ENCODE data around the gene ZIC4. TPM values are rescaled to one million over a fixed set of nuclear protein-coding genes. Genes with fewer than 3 reads are reported as not detected.

ZIC4 gene
- total RNA-seq, 1 experiment from 2014 or later = 0.17 TPM

DNA sequence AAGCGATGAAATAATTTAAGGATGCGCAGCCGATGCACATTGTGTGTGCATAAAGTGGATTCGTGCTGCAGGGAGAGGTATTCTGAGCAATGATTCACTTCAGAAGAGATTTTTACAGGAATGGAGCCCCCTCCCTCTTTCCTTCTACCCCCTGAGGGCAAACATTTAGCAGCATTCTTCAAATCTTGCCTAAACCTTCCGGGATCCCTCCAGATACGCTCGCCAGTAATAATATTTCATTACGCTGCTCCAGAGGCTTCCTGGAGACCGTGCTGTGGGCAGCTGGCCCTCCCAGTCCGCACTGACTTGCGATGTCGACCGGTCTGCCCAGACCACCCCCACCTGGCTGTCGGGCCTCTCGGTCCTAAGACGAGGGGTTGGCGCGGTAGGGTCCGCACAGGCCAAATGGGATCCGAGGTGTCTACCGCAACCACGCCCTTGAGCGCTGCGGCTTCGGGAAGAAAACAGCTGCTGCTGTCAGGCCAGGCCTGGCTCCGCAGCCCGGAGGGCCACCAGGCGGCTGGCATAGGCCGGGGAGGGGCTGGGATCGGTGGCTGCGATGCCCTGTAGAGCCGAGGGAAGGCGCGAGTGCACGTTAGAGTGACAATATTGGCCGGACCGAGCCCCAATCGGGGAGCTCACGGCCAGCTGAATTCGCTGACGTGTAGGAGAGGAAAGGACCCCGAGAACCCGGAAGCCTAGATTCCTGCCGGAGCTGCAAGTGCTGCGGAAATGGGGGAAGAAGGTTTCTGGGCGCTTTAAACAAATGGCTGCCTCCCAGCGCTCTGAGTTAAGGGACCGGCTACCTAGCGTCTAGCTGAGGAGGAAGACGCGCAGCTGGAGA is 14.3 kb downstream of the ZIC4 start:
- peak; percentile 92 for DNase-seq (ENCODE audit: low read depth)

DNA sequence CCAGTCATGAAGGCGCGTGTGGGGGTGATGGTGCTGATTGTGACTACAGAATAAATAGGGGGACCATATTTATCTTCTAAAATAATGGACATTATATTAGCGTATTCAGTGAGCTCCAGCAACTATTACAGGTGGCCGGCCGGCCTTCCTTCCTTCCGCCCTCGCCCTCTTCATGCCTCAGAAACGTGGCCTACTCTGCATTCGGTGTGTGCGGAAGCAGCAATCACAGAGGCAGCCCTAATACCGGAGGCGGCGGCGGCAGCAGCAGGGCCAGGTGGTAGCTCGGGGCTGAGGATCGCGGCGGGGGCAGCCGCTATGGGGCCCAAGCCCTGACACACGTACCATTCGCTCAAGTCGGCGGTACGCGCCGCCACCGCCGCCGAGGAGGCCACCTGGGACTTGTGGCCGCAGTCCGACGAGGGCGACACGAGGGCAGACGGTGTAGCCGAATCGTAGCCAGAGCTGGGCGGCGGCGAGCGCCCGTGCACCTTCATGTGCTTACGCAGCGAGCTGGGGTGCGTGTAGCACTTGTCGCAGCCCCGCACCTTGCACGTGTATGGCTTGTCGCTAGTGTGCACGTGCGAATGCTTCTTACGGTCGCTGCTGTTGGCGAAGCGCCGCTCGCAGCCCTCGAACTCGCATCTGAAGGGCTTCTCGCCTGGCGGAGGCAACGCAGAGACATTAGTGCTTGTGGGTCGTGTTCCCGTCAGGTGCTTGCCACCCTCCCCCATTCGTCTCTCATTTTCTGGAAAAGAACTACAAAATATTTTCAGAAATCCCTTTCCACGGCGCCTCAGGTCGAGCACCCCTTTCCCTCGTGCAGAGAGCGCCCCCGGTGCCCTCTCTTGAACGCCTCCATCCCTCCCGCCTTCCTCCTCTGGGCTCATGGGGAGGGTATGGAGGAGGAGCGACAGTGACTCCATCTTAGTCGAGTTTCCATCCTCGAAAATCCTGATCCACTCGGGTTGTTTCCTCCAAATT is 15.5 kb downstream of the ZIC4 start:
- no peak for DNase-seq (ENCODE audit: low read depth)

DNA sequence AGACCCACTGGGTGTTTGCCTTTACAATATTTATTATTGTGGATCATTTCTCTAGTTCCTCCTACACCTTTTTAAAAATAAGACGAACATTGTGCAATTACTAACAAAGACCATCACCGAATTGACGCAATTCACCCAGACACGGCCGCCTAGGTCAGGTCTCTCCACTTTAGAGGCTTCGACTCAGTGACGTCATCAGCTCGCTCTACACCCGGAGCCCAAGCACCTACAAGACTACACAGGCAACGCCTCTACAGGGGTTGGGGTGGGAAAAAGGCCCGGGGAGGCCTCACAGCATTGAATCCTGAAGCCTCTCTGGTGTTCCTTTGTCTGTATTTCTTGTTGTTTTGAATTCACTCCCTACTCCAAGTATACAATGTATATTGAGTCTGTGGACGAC is 16.6 kb downstream of the ZIC4 start:
- no peak for DNase-seq (ENCODE audit: low read depth)

DNA sequence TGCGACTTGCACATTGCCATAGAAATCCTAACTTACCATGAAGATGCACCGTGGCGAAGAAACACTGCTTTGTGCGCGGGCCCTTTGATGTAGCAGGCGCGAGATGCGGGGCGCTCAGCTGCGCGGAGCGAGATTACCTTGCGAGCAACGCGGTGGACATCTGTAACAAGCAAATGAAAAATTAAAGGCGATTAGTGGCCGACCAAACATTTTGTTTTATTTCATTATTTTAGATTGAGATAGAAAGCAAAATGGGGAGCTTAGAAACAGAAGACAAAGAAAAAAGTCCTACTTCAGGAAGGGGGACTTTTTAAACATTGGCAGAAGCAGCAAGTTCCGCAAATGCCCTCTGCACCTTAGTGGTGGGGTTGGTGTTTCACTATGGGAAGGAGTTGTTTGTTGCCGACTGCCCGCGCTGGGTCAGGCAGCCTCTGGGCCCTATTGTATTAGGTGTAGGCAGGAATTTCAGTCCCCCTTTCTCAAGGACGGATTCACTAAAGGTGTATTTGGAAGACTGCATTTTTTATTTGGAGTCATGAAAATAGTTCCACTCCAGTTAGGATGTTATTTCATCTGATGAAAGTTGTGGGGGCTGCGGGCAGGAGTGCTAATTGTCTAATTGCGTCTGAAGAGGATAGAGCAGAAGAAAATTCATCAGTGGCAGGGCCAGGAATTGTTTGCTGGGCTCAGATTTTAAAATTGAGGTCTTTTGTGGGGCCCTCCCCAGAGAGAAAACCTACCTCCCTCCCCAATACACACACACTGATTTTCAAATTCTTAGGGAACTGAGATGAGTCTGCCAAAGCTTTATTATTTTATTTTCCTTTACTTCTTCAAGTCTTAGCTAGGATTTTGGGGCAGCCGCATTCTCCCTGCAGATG is 17.4 kb downstream of the ZIC4 start:
- DNase-seq (ENCODE audit: low read depth) = no peak

DNA sequence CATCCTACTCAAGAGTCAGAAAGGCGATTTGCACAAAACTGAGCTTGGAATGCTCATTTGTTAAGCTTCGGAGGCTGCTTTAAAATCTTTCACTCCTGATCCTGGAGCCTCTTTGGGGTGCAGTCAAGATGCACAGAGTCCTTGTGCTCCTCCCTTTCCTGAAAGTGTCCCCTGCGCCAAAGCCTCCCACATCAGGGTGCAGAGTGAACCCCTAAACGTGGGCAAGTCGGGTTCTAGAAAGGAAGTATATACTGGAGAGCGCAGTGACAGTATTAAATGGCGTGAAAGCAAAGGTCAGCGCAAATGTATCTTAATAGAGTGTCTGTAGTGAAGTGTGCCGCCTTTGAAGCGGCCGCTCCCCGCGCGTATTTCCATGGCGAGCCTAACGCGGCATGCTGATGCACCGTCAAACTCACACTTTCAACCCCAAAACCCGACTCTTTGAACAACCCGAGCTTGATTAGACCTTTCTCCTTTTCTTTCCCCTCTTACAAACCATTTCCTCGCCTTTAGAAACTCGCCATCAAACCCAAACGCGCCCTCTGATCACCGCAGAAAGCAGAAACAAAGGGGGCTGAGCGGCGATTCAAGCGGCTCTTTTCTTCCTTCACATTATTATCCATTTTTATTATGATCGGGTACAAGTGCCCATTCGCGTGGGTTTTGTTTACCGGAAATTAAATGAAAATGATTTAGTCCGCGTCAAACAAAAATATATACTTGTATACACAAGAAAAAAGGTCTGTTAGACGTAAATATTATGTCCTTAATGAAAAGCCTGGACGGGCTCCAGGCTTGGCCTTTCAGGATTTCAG is 18.3 kb downstream of the ZIC4 start:
- no peak for DNase-seq (ENCODE audit: low read depth)

DNA sequence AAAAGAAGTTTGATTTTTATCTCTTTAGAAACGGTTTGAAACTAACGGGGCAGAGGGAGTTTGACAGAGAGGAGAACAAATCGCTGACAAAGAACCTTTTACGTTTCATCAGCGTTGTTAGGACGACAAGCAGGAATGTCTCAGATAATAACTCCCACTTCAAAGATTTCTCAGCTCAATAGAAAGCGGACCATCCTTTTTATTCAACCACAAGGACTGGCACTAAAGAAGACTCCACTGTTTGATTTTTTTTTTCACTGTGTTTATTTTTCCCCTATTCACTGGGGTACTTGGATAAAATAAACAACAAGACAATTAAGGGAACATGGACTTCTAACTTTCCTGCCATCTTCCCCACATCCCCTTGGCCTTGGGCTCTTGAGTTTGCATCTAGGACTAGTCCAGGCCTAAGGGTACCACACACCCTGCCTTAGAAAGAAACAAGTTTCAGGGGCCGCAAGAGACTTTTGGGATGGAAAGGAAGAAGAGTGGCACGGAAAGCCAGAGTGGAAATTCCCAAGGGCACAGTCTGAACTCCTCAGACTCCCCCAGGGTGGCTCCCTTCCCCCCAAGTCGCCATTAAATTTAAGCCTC is 19.0 kb downstream of the ZIC4 start:
- DNase-seq (ENCODE audit: low read depth) = no peak

DNA sequence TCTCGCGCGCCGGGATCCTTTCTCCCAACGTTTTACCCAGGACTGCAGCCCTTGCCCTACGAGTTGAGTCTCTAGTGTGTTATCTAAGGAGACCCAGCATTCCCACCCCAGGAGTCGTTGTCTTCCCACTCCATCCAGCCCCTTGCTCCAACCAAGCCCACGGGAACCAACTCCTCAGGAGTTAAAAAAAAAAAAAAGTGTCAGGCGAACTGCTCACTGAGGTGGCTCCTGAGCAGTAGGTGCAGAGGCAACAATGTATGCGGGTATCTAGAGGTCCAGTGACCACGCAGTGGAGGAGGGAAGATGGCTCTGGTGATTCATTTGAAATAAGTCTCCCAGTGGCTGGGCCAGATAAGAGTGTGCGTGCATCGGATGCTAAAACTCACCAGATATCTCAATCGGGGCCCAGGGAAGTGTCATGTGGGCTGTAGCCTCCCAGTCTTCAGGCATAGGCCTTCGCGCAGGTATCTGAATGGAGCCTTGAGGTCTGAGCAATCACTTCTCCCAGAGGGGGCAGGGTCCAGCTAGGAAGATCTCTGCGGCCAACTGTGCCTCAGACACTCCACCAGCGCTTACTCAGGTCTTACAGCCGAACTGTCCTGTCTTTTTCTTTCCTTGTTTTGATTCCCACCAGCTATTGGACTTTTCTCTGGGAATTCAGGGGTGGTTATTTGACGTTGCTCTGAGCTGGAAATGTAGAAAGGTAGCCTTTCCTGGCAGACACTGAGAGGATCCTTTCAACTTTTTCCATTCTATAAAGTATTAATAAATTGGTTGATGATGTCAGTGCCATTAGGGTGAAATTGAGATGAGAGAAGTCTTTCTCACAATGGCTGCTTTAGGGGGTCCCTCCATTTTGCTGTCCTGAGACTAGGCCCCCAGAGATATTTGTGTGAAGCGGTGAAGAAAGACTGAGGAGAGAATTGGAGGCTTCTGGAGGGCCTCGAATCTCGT is 21.0 kb downstream of the ZIC4 start:
- DNase-seq (ENCODE audit: low read depth) = no peak

DNA sequence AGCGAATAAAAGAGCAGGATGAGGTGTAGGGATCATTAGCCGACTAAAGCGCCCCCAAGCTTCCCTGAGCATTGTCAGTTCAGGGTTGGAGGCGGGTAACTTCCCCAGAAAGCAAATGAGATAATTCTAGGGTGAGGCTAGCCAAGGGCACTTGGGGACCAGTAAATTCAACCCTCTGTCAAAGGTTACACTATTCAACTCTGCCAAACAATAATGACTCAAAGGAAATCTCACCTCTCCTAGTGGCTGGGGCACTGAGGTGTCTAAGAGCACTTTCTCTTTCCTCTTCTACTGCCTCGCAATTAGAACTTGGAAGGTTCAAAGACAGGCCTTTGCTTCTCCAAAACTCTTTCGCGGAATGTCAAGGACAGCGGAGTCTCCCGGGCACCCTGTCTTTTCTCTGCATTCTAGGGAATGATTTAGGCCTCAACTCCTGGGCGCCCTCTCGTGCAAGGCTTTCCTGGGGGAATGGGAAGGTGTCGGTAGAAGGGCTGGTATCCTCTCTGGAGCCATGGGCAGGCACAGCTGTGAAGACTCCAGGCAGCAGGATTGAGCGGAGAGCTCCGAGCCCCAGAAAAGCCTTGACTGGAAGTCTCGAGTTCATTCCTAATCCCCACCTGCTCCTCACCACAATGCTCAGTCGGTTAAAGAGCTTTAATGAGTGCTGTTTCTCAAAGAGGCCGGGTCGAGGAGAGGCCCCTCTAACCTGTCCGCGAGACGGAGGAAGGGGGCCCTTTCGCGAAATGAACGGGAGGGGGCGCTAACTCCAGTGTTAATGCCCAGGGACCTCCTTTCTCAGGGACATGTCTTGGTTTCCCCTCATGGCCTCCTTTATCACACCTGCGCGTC is 21.9 kb downstream of the ZIC4 start:
- DNase-seq (ENCODE audit: low read depth) = no peak

DNA sequence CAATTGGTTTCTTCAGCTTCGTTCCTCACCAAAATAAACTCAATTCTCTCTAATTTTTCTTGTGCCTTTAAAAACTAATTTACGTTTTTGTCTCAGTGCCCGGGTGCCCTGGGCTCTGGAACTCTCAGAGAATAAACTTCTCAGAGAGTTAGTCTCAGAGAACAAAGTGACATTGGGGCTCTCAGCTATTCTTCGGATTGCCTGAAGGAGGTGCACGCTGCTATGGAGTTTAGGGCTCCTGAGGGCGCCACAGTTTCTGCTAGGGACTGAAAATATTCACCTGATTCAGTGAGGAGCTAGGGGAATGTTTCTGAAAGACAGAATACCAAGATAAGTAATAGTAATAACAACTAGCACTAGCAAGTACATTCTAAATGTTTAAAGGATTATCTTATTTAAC is 22.7 kb downstream of the ZIC4 start:
- DNase-seq (ENCODE audit: low read depth) = no peak

DNA sequence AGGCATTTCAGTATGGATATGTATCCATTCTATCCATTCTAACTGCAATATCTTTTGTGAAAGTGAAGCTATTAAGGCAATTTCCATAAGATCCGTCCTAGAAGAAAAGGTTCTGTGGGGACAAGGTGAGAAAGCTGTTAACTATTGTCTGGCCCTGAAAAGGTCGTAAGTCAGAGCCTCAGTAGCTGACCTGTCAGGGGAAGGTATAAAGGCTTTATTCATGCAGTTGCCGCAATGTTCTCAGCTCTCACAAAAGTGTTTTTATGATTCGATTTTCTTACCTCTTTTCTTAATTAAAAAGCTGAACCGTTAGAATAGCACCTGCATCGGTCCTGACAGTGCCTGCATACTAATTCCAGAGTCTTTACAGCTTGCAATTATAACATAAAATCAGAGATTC is 24.7 kb downstream of the ZIC4 start:
- no peak for DNase-seq (ENCODE audit: low read depth)

DNA sequence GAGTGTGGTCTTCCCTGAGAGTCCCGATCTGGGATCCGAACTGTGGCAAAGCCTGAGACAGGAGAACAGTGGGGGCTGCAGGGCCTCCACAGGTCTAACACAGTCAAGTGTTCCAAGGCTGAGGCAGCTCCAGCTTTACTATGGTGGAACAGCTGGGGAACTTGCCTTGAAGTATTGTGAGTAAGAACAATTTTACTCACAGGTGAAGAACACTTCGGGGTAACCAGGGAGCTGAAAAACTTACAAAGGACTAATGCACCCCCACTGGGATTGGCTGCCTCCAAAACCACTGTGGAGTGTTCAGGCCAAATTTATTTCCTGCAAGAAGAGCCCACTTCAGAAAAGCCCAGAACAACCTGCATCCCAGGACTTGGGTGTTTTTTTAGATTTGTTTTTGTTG is 25.4 kb downstream of the ZIC4 start:
- no peak for DNase-seq (ENCODE audit: low read depth)

DNA sequence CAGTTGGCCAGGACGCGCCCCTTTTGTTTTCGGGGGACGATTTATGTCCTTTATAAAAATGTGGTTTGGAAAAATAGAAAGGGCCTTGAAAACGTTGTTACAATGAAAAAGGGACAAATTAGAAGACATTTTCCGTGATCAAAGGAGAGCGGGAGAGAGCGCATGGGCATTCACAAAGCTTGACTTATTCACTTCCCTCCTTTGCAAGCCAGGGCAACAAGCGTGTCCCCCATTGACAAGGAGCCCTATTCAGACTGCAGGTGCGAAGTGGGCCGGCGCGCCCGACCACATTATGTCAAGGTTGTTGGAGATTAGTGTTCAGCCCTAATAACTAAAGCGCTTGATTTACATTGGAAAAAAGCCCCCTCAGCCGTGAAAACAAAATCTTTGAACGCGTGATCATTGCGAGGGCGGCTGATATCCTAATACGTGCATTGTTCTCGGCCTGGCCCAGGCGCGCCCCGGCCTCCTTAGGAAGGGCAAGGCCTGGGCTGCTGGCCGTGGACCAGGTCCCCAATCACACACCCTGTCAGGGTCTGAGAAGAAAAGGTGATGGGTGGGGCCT is 25.9 kb downstream of the ZIC4 start:
- DNase-seq (ENCODE audit: low read depth) = no peak

DNA sequence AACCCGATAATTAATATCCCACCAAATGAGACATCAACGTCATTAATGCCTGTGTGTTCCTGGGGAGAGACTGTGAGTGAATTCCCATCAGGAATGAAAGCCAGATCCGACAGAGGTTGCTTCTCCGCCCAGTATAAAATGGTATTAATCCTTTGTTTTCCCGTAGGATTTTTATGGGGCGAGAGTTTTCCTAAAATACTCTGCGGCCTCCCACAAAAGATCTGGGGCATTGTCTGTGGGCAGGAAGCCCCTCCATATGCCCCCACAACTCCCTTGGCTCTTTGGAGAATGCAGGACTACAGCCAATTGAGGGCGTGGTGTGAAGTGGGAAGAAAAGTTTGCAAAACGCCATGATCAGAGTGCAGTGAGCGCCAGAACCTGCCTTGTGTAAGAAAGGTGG is 26.7 kb downstream of the ZIC4 start:
- no peak for DNase-seq (ENCODE audit: low read depth)

DNA sequence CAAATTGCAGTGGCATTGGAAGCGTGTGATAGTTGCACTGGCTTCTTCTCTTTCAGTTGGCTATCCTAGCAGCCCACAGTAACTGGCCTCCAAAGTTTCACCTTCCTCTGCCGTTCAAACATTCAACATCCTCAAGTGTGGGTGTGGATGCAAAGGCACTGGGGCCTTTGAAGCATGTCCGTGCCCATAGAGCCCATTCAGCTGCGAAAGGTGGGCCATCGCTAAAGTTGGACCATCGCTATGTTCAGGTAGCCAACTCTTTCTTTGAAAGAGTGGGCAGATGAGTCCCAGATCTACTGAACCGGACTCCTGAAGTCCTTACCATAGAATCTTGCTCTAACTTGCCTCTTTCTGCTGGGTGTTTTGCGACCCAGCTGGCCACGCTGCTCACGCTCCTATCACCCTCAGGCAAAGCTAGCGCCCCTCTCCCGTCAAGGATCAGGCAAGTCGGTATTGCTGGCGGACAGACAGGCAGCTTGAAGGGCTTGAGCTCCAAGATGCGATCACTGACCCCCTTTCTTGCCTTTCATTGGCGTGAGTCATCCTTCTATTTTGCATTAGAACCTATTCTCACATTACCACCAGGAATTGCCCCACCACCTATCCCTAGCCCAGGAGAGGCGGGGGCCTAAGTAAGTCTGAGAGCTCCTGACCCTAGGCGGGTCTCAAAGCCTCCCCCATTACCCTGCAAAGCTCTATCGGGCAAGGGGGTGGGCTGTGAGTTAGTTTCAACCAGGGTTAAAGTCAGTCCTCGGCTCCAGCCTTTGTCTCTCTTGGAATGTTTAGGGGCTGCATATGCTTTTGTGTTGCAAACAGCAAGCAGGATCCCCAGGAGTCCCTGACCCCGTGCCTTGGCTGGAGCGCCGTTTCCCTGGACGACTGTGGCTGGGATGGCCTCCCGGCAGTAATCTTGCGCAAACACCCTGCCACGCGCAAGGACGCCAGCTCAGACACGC is 28.7 kb downstream of the ZIC4 start:
- no peak for DNase-seq (ENCODE audit: low read depth)

DNA sequence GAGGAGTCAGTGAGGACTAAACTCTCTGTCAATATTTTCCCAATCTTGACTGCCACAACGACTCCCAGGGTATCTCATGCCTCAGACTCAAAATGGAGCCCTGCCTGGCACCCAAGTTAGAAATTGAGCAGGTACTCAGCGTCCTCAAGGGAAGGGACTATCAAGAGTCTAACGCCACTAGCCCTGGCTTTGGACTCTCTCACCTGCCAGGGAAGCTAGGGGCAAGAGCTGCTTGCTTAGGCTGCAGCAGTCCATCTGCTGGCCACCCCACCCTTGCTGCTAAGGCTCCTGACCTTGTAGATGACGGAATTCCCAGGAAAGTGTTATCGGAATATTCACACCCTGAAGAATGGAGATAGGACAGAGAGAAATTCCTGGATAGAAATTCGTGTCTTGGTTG is 33.0 kb downstream of the ZIC4 start:
- DNase-seq (ENCODE audit: low read depth) = no peak

DNA sequence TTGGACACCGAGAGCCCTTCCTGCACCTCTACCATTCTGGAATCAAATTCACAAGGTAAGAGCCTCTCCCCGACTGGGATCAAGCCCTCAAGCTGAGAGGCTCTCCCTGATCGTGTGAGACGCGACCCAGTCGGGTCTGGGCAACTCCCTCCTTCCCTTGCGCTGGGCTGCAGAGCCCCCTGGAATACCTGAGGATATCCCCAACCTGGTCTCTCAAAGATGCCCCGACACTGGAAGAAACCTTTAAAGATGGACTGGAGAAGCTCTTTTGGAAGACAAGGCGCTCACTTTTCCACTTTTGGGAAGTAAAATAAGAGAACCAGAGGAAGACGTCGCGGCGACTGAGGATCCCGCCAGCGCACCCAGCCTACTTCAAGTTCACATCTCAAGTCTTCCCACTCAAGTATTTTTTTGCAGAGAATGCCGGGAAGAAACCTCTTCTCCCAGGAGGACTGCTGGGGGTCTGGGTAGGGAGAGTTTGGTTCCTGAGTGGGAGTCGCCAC is 33.8 kb downstream of the ZIC4 start:
- no peak for DNase-seq (ENCODE audit: low read depth)
